Keratinocyte (primary cell): ENCODE measurements around the gene STK24.

Experiments used
- CTCF ChIP-seq, 3 experiments: IDR thresholded peaks in 1 of 3; conservative IDR thresholded peaks in 1 of 3; optimal IDR thresholded peaks in 1 of 3; 2 replicates in 2 of 3; 3 replicates in 1 of 3; pipeline versions ENCODE3 to v1.5.1; 2011; ENCODE audit warnings: low read length in 3 of 3, mild to moderate bottlenecking in 3 of 3, moderate library complexity in 2 of 3, control low read depth in 1 of 3, inconsistent platforms in 1 of 3; ENCODE audit not compliant: insufficient read depth in 2 of 3; ENCODE audit errors: extremely low read depth in 1 of 3
- EZH2 ChIP-seq: IDR thresholded peaks from one replicate; pipeline ENCODE4 v1.6.1; 2012; ENCODE audit warnings: inconsistent platforms, mild to moderate bottlenecking, low read length, moderate library complexity

DNA sequence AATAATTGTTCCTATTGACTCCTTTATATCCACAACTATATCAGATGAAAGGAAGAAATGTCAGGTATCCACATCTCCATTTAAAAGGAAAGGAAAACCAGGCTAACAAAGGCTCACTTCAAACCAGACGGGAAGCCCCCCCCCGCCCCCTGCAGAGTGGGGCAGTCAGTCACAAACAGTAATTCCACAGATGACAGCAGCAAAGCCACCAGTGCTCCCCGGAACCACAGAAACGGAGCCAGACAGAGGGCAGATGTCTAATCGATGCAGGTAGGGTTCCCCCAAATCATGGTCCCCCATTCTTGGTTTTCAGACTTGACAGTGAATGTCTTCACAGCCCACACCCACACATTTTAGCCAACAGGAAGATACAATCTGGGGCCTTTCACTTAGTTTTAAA is 100.8 kb downstream of the STK24 start:
- TF ChIP-seq CTCF (optimal IDR thresholded peaks at IDR 0.05 in 1 of 3, IDR thresholded peaks at IDR 0.05 in 1 of 3, conservative IDR thresholded peaks at IDR 0.05 in 1 of 3; ENCODE audit: extremely low read depth in 1 of 3, insufficient read depth in 2 of 3, low read length in 3 of 3), result no peak
- no peak for TF ChIP-seq EZH2
